GM21390 (cell line): ENCODE data around the gene ABCC8.

Experiments used
- ATAC-seq: cut with Tn5 transposase; IDR thresholded peaks from one replicate; pipeline ENCODE4 v1.9.1; 2021; ENCODE audit not compliant: unreplicated experiment

Gene ABCC8

DNA sequence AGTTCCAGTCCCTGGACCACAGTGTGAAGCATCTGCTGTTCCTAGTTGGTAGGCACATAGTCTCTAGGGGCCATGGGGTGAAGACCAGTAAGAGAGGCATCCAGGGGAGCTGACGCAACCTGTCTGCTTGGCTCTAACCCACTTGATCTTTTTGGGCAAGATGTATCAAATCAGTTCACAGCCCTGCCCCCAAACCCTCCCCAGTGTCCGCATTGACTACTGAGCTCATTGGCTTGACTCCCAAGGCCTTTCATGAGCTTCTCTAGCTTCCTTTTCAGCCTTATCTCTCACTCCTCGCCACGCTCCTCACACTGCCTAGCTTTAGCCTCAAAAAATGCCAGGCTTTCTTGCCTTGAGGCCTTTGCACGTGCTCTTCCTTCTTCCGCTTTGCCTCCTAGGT lies 29.7 kb upstream of the ABCC8 start:
- ATAC-seq, result no peak

- no peak for ATAC-seq
These were observed 28.5 kb upstream of the ABCC8 start for GRCh38 chr11:17505146-17505545.

- ATAC-seq, result peak; percentile 70
These were observed 27.9 kb upstream of the ABCC8 start for GRCh38 chr11:17504330-17505107.

GRCh38 chr11:17502630-17503029 lies 26.0 kb upstream of the ABCC8 start:
- ATAC-seq, result no peak

GRCh38 chr11:17500673-17501072 lies 24.0 kb upstream of the ABCC8 start:
- ATAC-seq, result no peak

GRCh38 chr11:17498475-17498874 lies 21.8 kb upstream of the ABCC8 start:
- ATAC-seq, result no peak

GRCh38 chr11:17498058-17498457 lies 21.4 kb upstream of the ABCC8 start:
- ATAC-seq, result no peak

- no peak for ATAC-seq
These were observed 19.8 kb upstream of the ABCC8 start for GRCh38 chr11:17496406-17496805.

DNA sequence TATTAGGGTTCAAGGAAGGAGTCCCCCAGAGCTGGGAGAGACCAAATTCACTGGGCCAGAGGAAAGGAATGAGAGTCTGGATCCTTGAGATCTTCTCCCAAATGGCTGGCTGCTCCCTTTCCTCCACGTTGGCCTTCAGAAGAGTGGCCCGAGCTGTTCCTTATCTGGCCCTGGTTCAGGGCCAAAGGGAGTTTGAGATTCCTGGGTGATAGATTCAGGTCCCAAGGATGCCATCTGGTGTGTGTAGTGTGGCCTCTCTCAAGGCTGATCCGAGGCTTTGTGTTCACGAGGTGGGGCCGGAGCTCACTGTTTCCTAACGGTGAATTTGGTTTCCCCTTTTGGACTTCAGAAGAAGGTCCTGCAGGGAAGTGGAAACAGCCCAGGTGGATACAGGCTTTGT lies 17.4 kb upstream of the ABCC8 start:
- no peak for ATAC-seq

GRCh38 chr11:17490938-17491337 lies 14.3 kb upstream of the ABCC8 start:
- ATAC-seq, result no peak

GRCh38 chr11:17490232-17490631 lies 13.6 kb upstream of the ABCC8 start:
- ATAC-seq, result no peak

- ATAC-seq, result no peak
These were observed 13.1 kb upstream of the ABCC8 start for GRCh38 chr11:17489751-17490150.

GRCh38 chr11:17488563-17488962 lies 11.9 kb upstream of the ABCC8 start:
- no peak for ATAC-seq

DNA sequence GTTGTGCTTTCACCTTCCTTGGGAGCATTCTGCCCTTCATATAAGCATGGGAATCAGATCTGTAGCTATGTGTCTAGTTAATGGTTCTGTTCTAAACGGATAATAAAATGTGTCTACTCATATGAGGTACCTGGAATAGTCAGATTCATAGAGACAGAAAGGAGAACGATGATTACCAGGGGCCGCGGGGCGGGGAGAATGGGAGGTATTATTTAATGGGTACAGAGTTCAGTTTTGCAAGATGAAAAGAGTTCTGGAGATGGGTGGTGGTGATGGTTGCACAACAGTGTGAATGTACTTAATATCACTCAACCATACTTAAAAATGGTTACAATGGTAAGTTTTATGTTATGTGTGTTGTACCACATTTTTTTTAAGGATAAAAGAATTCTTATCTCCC lies 10.0 kb upstream of the ABCC8 start:
- ATAC-seq, result no peak

DNA sequence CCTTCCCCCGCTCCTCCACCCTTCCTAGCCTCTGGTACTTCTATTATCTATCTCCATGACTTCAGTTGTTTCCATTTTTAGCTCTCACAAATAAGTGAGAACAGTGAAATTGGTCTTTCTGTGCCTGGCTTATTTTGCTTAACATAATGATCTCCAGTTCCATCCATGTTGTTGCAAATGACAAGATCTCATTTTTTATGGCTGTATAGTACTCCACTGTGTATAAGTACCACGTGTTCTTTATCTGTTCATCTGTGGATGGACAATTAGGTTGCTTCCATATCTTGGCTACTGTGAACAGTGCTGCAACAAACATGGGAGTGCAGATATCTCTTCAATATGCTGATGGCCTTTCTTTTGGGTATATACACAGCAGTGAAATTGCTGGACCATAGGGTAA lies 6.9 kb upstream of the ABCC8 start:
- no peak for ATAC-seq

- no peak for ATAC-seq
These were observed 5.3 kb upstream of the ABCC8 start for GRCh38 chr11:17481905-17482304.

GRCh38 chr11:17479284-17480214 lies 2.9 kb upstream of the ABCC8 start:
- ATAC-seq, result no peak

DNA sequence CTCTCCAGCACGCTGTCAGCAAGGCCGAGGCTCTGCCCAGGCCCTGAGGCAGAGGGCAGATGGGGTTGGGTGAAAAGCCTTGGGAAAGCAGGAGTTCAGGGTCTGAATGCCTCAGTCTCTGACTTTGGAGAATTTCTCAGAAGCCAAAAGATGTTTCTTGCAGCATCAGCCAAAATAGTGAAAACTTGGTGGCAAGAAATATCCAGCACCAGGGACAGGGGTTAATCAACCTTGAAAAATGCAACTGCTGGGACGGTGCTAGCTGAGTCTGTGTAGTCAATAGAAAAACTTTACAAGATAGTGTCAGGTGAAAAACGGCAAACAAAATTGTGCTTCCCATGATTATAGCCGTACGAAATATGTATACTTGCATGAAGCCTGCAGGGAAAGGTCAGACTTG lies 1.4 kb upstream of the ABCC8 start:
- no peak for ATAC-seq

- ATAC-seq, result no peak
These were observed 716 bp upstream of the ABCC8 start for GRCh38 chr11:17477361-17477760.

DNA sequence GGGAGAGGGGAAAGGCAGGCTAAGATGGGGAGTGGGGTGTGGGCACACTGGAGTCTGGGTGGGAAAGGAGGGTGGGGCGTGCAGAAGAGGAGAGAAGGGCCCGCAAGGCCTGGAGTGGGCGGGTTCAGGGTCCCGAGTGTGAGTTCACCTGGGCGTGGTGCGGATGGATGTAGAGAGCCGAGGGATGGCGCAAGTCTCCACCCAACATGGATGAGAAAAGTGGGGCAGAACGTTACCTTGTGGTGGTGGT lies 364 bp upstream of the ABCC8 start:
- ATAC-seq, result no peak

GRCh38 chr11:17475666-17476316 lies 854 bp downstream of the ABCC8 start:
- ATAC-seq, result no peak
